Measurements from ENCODE around the gene FADS2. TPM values are rescaled to one million over a fixed set of nuclear protein-coding genes. Genes with fewer than 3 reads are reported as not detected.

The FADS2 gene
- total RNA-seq, 1 experiment from 2014 or later, result 17.1 TPM

- H3K9me3 ChIP-seq (ENCODE audit: control insufficient read depth in 1 of 2, insufficient read depth in 1 of 2, low read depth in 1 of 2, low read length in 2 of 2), result no peaks in the 10 kb centered on the region
Measured at GRCh38 chr11:61839742-61840141, 11.6 kb downstream of the FADS2 start.

More at GRCh38 chr11:61839742-61840141, 11.6 kb downstream of the FADS2 start:
- ChIA-PET CTCF (no interaction called here), POLR2A (no interaction called here), RAD21 (ENCODE audit: low non-redundant PET in 1 of 2, low total read pairs in 2 of 2, uncharacterized antibody in 2 of 2, unreplicated experiment in 2 of 2) (no interaction called here)
- no peaks in the 10 kb centered on the region for H3K36me3 ChIP-seq (ENCODE audit: control insufficient read depth in 1 of 2, insufficient read depth in 2 of 2, low read length in 2 of 2)
- DNase-seq (ENCODE audit: low read depth, low spot score) (no peak), ATAC-seq (no peak)
- H2AFZ ChIP-seq (ENCODE audit: low read depth, low read length, poor library complexity, severe bottlenecking), result no peak overlapping the region
- H4K20me1 ChIP-seq (ENCODE audit: insufficient read depth), result no peaks in the 10 kb centered on the region
- no peak overlapping the region for H3K4me3 ChIP-seq (replicated peaks in 1 of 2; ENCODE audit: low read depth in 1 of 2, low read length in 2 of 2)
- no peak overlapping the region for H3K4me2 ChIP-seq (ENCODE audit: low read length)
- H3K9ac ChIP-seq (ENCODE audit: low read length), result no peak overlapping the region
- TF ChIP-seq YY1 (IDR thresholded peaks at IDR 0.05; ENCODE audit: extremely low read depth, insufficient replicate concordance, low read depth, low read length) (no peak), SIN3A (IDR thresholded peaks at IDR 0.05; ENCODE audit: low read depth) (no peak), SRF (IDR thresholded peaks at IDR 0.05; ENCODE audit: low read depth) (no peak), ZNF274 (IDR thresholded peaks at IDR 0.05; ENCODE audit: low read depth, low read length) (no peak), CTCF (IDR thresholded peaks at IDR 0.05 in 2 of 3, conservative IDR thresholded peaks at IDR 0.05 in 1 of 3; ENCODE audit: borderline replicate concordance in 1 of 3, insufficient read depth in 1 of 3, low read depth in 2 of 3, low read length in 2 of 3) (no peak), RAD21 (IDR thresholded peaks at IDR 0.05; ENCODE audit: low read depth) (no peak), ZBTB33 (IDR thresholded peaks at IDR 0.05; ENCODE audit: extremely low read depth, insufficient replicate concordance, low read length) (no peak), POLR2AphosphoS5 (IDR thresholded peaks at IDR 0.05; ENCODE audit: low read depth, low read length) (no peak), MAX (IDR thresholded peaks at IDR 0.05) (no peak), POLR2A (IDR thresholded peaks at IDR 0.05; ENCODE audit: borderline replicate concordance, extremely low read depth, insufficient read depth, insufficient read length) (no peak), SP1 (IDR thresholded peaks at IDR 0.05; ENCODE audit: low read depth) (no peak), EZH2 (IDR thresholded peaks at IDR 0.05) (no peak), ATF3 (IDR thresholded peaks at IDR 0.05) (no peak), CBX3 (IDR thresholded peaks at IDR 0.05; ENCODE audit: low read depth) (no peak), EGR1 (IDR thresholded peaks at IDR 0.05; ENCODE audit: low read depth) (no peak), EZH2phosphoT487 (IDR thresholded peaks at IDR 0.05; ENCODE audit: borderline replicate concordance) (no peak), ZFX (IDR thresholded peaks at IDR 0.05) (no peak)
- peaks cover 0 to 5% of the 10 kb centered on the region in 2 experiments; a peak in 1 of 4 replicates for H3K4me1 ChIP-seq (ENCODE audit: control insufficient read depth in 1 of 2, insufficient read depth in 2 of 2, low read length in 2 of 2)
- H3K9me2 ChIP-seq (ENCODE audit: insufficient read depth), result no peaks in the 10 kb centered on the region
- BruUV-seq (replicated peaks), result no TSS peak
- H3K27ac ChIP-seq (ENCODE audit: low read depth, low read length), result no peak overlapping the region
- no peaks in the 10 kb centered on the region for H3K79me2 ChIP-seq (ENCODE audit: insufficient read depth, low read length)
- H3K27me3 ChIP-seq (ENCODE audit: insufficient read depth, low read length), result no peaks in the 10 kb centered on the region
- intact Hi-C loops (cut with micrococcal nuclease), result no loop called here

Data from HCT116 (cell line).